Measurements from ENCODE around the gene TOB2. TPM values are rescaled to one million over a fixed set of nuclear protein-coding genes. Genes with fewer than 3 reads are reported as not detected.

TOB2 gene
- polyA plus RNA-seq, 1 of the 3 experiments (the other 2 are of a cell fraction): 8.3 TPM

GRCh38 chr22:41491374-41492100, 44.9 kb upstream of the TOB2 start:
- POLR2A ChIA-PET: no interaction called here
- 89% methylated on average over 5 of the region's 5 CpGs for WGBS (ENCODE audit: low lambda C conversion rate)
- H3K79me2 ChIP-seq (ENCODE audit: insufficient read depth): peaks cover 30% of the 10 kb centered on the region; the same call in 1 of the 2 replicates

More at GRCh38 chr22:41491374-41492100, 44.9 kb upstream of the TOB2 start:
- DNase-seq: no peak
- CTCF ChIA-PET: interaction anchor here (0.8 kb wide), 1 partner anchor 26 kb away, joined by 3 read pairs; no protein-coding TSS in a partner anchor
- no peak for TF ChIP-seq NFIC (IDR thresholded peaks at IDR 0.05; ENCODE audit: borderline replicate concordance)
- no peak for TF ChIP-seq YY1 (IDR thresholded peaks at IDR 0.05; ENCODE audit: low read depth)
- no peak for TF ChIP-seq REST (IDR thresholded peaks at IDR 0.05; ENCODE audit: low read depth, low read length)
- TF ChIP-seq FOSL2 (IDR thresholded peaks at IDR 0.05; ENCODE audit: borderline replicate concordance, low read depth): no peak
- TF ChIP-seq MEF2A (IDR thresholded peaks at IDR 0.05; ENCODE audit: borderline replicate concordance, low read depth): no peak
- TF ChIP-seq MXI1 (IDR thresholded peaks at IDR 0.05; ENCODE audit: low read depth, low read length): no peak
- no peak for TF ChIP-seq JUND (IDR thresholded peaks at IDR 0.05)
- TF ChIP-seq GABPA (IDR thresholded peaks at IDR 0.05; ENCODE audit: low read depth): no peak
- no peak for TF ChIP-seq USF2 (IDR thresholded peaks at IDR 0.05; ENCODE audit: borderline replicate concordance, low read depth, low read length)
- TF ChIP-seq NRF1 (IDR thresholded peaks at IDR 0.05; ENCODE audit: low read depth, low read length): no peak
- no peak for TF ChIP-seq ZBTB33 (IDR thresholded peaks at IDR 0.05; ENCODE audit: borderline replicate concordance, low read depth)
- TF ChIP-seq MAX (IDR thresholded peaks at IDR 0.05; ENCODE audit: low read depth): no peak
- no peak for TF ChIP-seq RXRA (IDR thresholded peaks at IDR 0.05; ENCODE audit: borderline replicate concordance, low read depth)
- TF ChIP-seq CHD2 (IDR thresholded peaks at IDR 0.05; ENCODE audit: low read length, partially characterized antibody): no peak
- TF ChIP-seq PBX3 (IDR thresholded peaks at IDR 0.05): no peak
- TF ChIP-seq TEAD4 (IDR thresholded peaks at IDR 0.05; ENCODE audit: borderline replicate concordance, insufficient read depth): no peak
- no peak for TF ChIP-seq RFX5 (IDR thresholded peaks at IDR 0.05; ENCODE audit: low read length)
- no peak for TF ChIP-seq IRF3 (IDR thresholded peaks at IDR 0.05; ENCODE audit: low read depth, low read length)
- TF ChIP-seq FOXM1 (IDR thresholded peaks at IDR 0.05; ENCODE audit: low read depth): no peak
- Histone ChIP-seq H4K20me1 (ENCODE audit: insufficient read depth) (no peaks in the 10 kb centered on the region), H3K36me3 (replicated peaks in 1 of 2; ENCODE audit: control insufficient read depth in 1 of 2, insufficient read depth in 2 of 2, low read length in 1 of 2) (no peaks in the 10 kb centered on the region), H3K9ac (no peak overlapping the region), H3K27me3 (ENCODE audit: insufficient read depth) (no peaks in the 10 kb centered on the region), H3K9me3 (no peaks in the 10 kb centered on the region), H3K9me2 (no peaks in the 10 kb centered on the region), H3K4me2 (no peak overlapping the region), H3K4me1 (ENCODE audit: control insufficient read depth in 1 of 2, insufficient read depth in 2 of 2, low read depth in 1 of 2, low read length in 1 of 2) (peaks cover 0 to 5% of the 10 kb centered on the region in 2 experiments; a peak in 2 of 4 replicates), H3F3A (replicated peaks; ENCODE audit: insufficient read depth) (no peaks in the 10 kb centered on the region), H2AFZ (ENCODE audit: low read depth) (no peak overlapping the region), H3K27ac (ENCODE audit: low read depth in 2 of 2, low read length in 1 of 2) (no peak overlapping the region), H3K4me3 (ENCODE audit: low read depth in 2 of 2, low read length in 1 of 2) (no peak overlapping the region)
